ENCODE measurements around the gene NDST4.

GRCh38 chr4:115042496-115042895 lies 70.9 kb downstream of the NDST4 start:
- TF ChIP-seq POLR2A (IDR thresholded peaks at IDR 0.05): no peak
- no peak for TF ChIP-seq EP300 (IDR thresholded peaks at IDR 0.05)
